OCI-LY1 (cell line): ENCODE results near the gene CFAP206.

ENCODE experiments used
- H2AFZ ChIP-seq: fragments of 200-600 bp; sonication (generic), shearing (Covaris generic); 2 replicates; pipeline ENCODE4 v1.6.0; 2014; ENCODE audit warnings: antibody characterized with exemption, mild to moderate bottlenecking, low read length
- H3F3A ChIP-seq: fragments of 200-600 bp; sonication (generic), shearing (Covaris generic); 2 replicates; pipeline ENCODE4 v1.6.0; 2014; ENCODE audit warnings: mild to moderate bottlenecking, antibody characterized with exemption, low read length, moderate library complexity; ENCODE audit not compliant: insufficient read depth
- H3K27ac ChIP-seq: fragments of 200-600 bp; sonication (generic); 2 replicates; pipeline ENCODE4 v1.5.1; 2014; ENCODE audit warnings: low read length, mixed run types, mild to moderate bottlenecking, low read depth; ENCODE audit not compliant: poor library complexity, severe bottlenecking
- H3K27me3 ChIP-seq: fragments of 200-600 bp; sonication (generic); 2 replicates; pipeline ENCODE4 v1.6.0; 2014; ENCODE audit warnings: antibody characterized with exemption, mild to moderate bottlenecking, low read length, moderate library complexity; ENCODE audit not compliant: insufficient read depth
- H3K36me3 ChIP-seq: fragments of 200-600 bp; sonication (generic); 2 replicates; pipeline ENCODE4 v1.6.1; 2014; ENCODE audit warnings: mild to moderate bottlenecking, antibody characterized with exemption, low read length, moderate library complexity, mixed read lengths; ENCODE audit not compliant: insufficient read depth
- H3K4me1 ChIP-seq: fragments of 200-600 bp; sonication (generic); 2 replicates; pipeline ENCODE4 v1.5.1; 2014; ENCODE audit warnings: mild to moderate bottlenecking, low read length, moderate library complexity; ENCODE audit not compliant: insufficient read depth, severe bottlenecking
- H3K4me2 ChIP-seq: fragments of 200-600 bp; sonication (generic), shearing (Covaris generic); 2 replicates; pipeline ENCODE4 v1.6.1; 2014; ENCODE audit warnings: low read length
- H3K4me3 ChIP-seq: fragments of 200-600 bp; sonication (generic); 2 replicates; pipeline ENCODE4 v1.5.1; 2014; ENCODE audit warnings: low read length, low read depth, mild to moderate bottlenecking, mixed read lengths; ENCODE audit not compliant: poor library complexity, severe bottlenecking
- H3K79me2 ChIP-seq: fragments of 200-600 bp; shearing (Covaris generic); 2 replicates; pipeline ENCODE4 v1.6.1; 2016; ENCODE audit warnings: mixed run types, low read length, mixed read lengths; ENCODE audit not compliant: insufficient read depth
- H3K9ac ChIP-seq: fragments of 200-600 bp; sonication (generic), shearing (Covaris generic); 2 replicates; pipeline ENCODE4 v1.6.1; 2014; ENCODE audit warnings: mild to moderate bottlenecking, low read length, mixed read lengths
- H3K9me2 ChIP-seq: fragments of 200-600 bp; sonication (generic), shearing (Covaris generic); 2 replicates; pipeline ENCODE4 v1.6.1; 2014; ENCODE audit warnings: low read depth, mild to moderate bottlenecking, low read length, mixed read lengths
- H3K9me3 ChIP-seq: fragments of 200-600 bp; shearing (Covaris generic); 2 replicates; pipeline ENCODE4 v1.6.1; 2014; ENCODE audit warnings: low read length, mixed read lengths
- H4K20me1 ChIP-seq: fragments of 200-600 bp; sonication (generic), shearing (Covaris generic); 2 replicates; pipeline ENCODE4 v1.6.0; 2016; ENCODE audit warnings: mild to moderate bottlenecking, low read length; ENCODE audit not compliant: insufficient read depth
- EZH2 ChIP-seq: fragments of 200-600 bp; sonication (generic), shearing (Covaris generic); IDR thresholded peaks from 2 replicates; pipeline ENCODE4 v1.8.0; 2017; ENCODE audit warnings: borderline replicate concordance, mixed run types, mild to moderate bottlenecking, antibody characterized with exemption, low read length, moderate library complexity, mixed read lengths
- TF ChIP-seq, protein P1 (sequence below): fragments of 200-600 bp; sonication (generic), shearing (Covaris generic); IDR thresholded peaks from 2 replicates; pipeline ENCODE4 v1.5.1; 2017; ENCODE audit warnings: mild to moderate bottlenecking, antibody characterized with exemption, low read length, moderate library complexity, mixed read lengths

CFAP206 gene

DNA sequence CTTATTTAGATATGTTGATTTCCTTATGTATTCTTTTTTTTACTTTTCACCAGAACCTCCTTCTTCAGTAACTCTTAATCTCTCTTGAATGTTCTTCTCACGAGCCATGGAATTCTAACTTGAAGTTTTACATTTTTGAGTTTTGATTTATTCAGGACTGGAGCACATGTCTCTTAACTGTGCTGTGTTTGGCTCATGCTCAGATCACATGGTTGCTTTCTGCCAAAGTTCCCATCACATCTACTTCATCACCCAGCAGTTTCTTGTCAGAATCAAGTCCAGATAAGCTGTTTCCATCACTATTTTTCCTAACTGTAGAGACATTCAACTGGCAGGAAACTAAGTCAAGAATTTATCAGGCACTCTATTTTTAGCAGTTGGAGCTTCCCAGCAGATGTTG, 96.7 kb downstream of the CFAP206 start:
- no peaks in the 10 kb centered on the region for H3K27me3 ChIP-seq
- H3K27ac ChIP-seq, result no peak overlapping the region
- peaks cover 56% of the 10 kb centered on the region; the same call in 1 of the 2 replicates for H3K36me3 ChIP-seq
- H3K9ac ChIP-seq, result no peak overlapping the region
- H2AFZ ChIP-seq, result no peak overlapping the region
- no peaks in the 10 kb centered on the region for H3K9me2 ChIP-seq
- H4K20me1 ChIP-seq, result no peaks in the 10 kb centered on the region
- H3K4me3 ChIP-seq, result no peak overlapping the region
- no peaks in the 10 kb centered on the region for H3K4me1 ChIP-seq
- H3K79me2 ChIP-seq, result no peaks in the 10 kb centered on the region
- H3F3A ChIP-seq, result no peaks in the 10 kb centered on the region
- no peaks in the 10 kb centered on the region for H3K9me3 ChIP-seq
- TF ChIP-seq, protein P1, sequence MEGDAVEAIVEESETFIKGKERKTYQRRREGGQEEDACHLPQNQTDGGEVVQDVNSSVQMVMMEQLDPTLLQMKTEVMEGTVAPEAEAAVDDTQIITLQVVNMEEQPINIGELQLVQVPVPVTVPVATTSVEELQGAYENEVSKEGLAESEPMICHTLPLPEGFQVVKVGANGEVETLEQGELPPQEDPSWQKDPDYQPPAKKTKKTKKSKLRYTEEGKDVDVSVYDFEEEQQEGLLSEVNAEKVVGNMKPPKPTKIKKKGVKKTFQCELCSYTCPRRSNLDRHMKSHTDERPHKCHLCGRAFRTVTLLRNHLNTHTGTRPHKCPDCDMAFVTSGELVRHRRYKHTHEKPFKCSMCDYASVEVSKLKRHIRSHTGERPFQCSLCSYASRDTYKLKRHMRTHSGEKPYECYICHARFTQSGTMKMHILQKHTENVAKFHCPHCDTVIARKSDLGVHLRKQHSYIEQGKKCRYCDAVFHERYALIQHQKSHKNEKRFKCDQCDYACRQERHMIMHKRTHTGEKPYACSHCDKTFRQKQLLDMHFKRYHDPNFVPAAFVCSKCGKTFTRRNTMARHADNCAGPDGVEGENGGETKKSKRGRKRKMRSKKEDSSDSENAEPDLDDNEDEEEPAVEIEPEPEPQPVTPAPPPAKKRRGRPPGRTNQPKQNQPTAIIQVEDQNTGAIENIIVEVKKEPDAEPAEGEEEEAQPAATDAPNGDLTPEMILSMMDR, result no peak
- TF ChIP-seq EZH2, result no peak
- no peak overlapping the region for H3K4me2 ChIP-seq
